ENCODE data around the gene CD274. TPM values are rescaled to one million over a fixed set of nuclear protein-coding genes. Genes with fewer than 3 reads are reported as not detected.

Gene CD274
- total RNA-seq, 1 experiment from 2014 or later: not detected

- no peak overlapping the region for H3K4me3 ChIP-seq (ENCODE audit: low read depth, low read length)
- intact Hi-C loops (cut with micrococcal nuclease; ENCODE audit: unreplicated experiment): no loop called here
- Mint-ChIP-seq H3K4me3 (ENCODE audit: unreplicated experiment) (no peak overlapping the region), H3K27ac (ENCODE audit: unreplicated experiment) (no peak overlapping the region), H3K9me3 (ENCODE audit: unreplicated experiment) (no peaks in the 10 kb centered on the region), H3K36me3 (ENCODE audit: insufficient read depth, unreplicated experiment) (no peaks in the 10 kb centered on the region), H3K4me1 (ENCODE audit: low read depth, unreplicated experiment) (no peaks in the 10 kb centered on the region), H3K27me3 (ENCODE audit: insufficient read depth, unreplicated experiment) (no peaks in the 10 kb centered on the region)
- no peaks in the 10 kb centered on the region for H3K27me3 ChIP-seq (replicated peaks; ENCODE audit: control insufficient read depth, insufficient read depth, low read length)
- POLR2A ChIA-PET: no interaction called here
- no peaks in the 10 kb centered on the region for H3K36me3 ChIP-seq (ENCODE audit: control insufficient read depth, insufficient read depth, low read length)
- CTCF ChIA-PET: interaction anchor here (0.6 kb wide), 1 partner anchor 13 kb away, joined by 3 read pairs; no protein-coding TSS in a partner anchor
- no peak for DNase-seq
- no peaks in the 10 kb centered on the region for H3K9me3 ChIP-seq
- TF ChIP-seq, protein P1, sequence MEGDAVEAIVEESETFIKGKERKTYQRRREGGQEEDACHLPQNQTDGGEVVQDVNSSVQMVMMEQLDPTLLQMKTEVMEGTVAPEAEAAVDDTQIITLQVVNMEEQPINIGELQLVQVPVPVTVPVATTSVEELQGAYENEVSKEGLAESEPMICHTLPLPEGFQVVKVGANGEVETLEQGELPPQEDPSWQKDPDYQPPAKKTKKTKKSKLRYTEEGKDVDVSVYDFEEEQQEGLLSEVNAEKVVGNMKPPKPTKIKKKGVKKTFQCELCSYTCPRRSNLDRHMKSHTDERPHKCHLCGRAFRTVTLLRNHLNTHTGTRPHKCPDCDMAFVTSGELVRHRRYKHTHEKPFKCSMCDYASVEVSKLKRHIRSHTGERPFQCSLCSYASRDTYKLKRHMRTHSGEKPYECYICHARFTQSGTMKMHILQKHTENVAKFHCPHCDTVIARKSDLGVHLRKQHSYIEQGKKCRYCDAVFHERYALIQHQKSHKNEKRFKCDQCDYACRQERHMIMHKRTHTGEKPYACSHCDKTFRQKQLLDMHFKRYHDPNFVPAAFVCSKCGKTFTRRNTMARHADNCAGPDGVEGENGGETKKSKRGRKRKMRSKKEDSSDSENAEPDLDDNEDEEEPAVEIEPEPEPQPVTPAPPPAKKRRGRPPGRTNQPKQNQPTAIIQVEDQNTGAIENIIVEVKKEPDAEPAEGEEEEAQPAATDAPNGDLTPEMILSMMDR (IDR thresholded peaks at IDR 0.05; ENCODE audit: insufficient read depth in 1 of 2, low read depth in 1 of 2, low read length in 1 of 2, severe bottlenecking in 1 of 2, unreplicated experiment in 1 of 2): no peak
- no peaks in the 10 kb centered on the region for H3K4me1 ChIP-seq
- BruUV-seq (replicated peaks): no TSS peak
Measured at GRCh38 chr9:5479994-5480694, 29.8 kb downstream of the CD274 start.

- TF ChIP-seq, protein P1 (IDR thresholded peaks at IDR 0.05; ENCODE audit: insufficient read depth in 1 of 2, low read depth in 1 of 2, low read length in 1 of 2, severe bottlenecking in 1 of 2, unreplicated experiment in 1 of 2): no peak
- Histone ChIP-seq H3K4me1 (no peaks in the 10 kb centered on the region), H3K9me3 (no peaks in the 10 kb centered on the region), H3K4me3 (ENCODE audit: low read depth, low read length) (no peak overlapping the region), H3K27me3 (replicated peaks; ENCODE audit: control insufficient read depth, insufficient read depth, low read length) (no peaks in the 10 kb centered on the region), H3K36me3 (ENCODE audit: control insufficient read depth, insufficient read depth, low read length) (no peaks in the 10 kb centered on the region)
- intact Hi-C loops (cut with micrococcal nuclease; ENCODE audit: unreplicated experiment): no loop called here
- no TSS peak for BruUV-seq (replicated peaks)
- Mint-ChIP-seq H3K9me3 (ENCODE audit: unreplicated experiment) (no peaks in the 10 kb centered on the region), H3K27ac (ENCODE audit: unreplicated experiment) (no peak overlapping the region), H3K4me1 (ENCODE audit: low read depth, unreplicated experiment) (no peaks in the 10 kb centered on the region), H3K27me3 (ENCODE audit: insufficient read depth, unreplicated experiment) (no peaks in the 10 kb centered on the region), H3K36me3 (ENCODE audit: insufficient read depth, unreplicated experiment) (no peaks in the 10 kb centered on the region), H3K4me3 (ENCODE audit: unreplicated experiment) (no peak overlapping the region)
- POLR2A ChIA-PET: no interaction called here
- CTCF ChIA-PET: no interaction called here
- no peak for DNase-seq
Measured at GRCh38 chr9:5480919-5481318, 30.6 kb downstream of the CD274 start.

- no peaks in the 10 kb centered on the region for H3K4me1 Mint-ChIP-seq (ENCODE audit: low read depth, unreplicated experiment)
- no peak overlapping the region for H3K27ac Mint-ChIP-seq (ENCODE audit: unreplicated experiment)
- DNase-seq: no peak
- H3K4me1 ChIP-seq: no peaks in the 10 kb centered on the region
- no peak overlapping the region for H3K4me3 ChIP-seq (ENCODE audit: low read depth, low read length)
- BruUV-seq (replicated peaks): no TSS peak
- H3K36me3 ChIP-seq (ENCODE audit: control insufficient read depth, insufficient read depth, low read length): no peaks in the 10 kb centered on the region
- H3K9me3 Mint-ChIP-seq (ENCODE audit: unreplicated experiment): no peaks in the 10 kb centered on the region
- H3K27me3 ChIP-seq (replicated peaks; ENCODE audit: control insufficient read depth, insufficient read depth, low read length): no peaks in the 10 kb centered on the region
- ChIA-PET CTCF (no interaction called here), POLR2A (no interaction called here)
- H3K27me3 Mint-ChIP-seq (ENCODE audit: insufficient read depth, unreplicated experiment): no peaks in the 10 kb centered on the region
- TF ChIP-seq, protein P1 (IDR thresholded peaks at IDR 0.05; ENCODE audit: insufficient read depth in 1 of 2, low read depth in 1 of 2, low read length in 1 of 2, severe bottlenecking in 1 of 2, unreplicated experiment in 1 of 2): no peak
- no peaks in the 10 kb centered on the region for H3K9me3 ChIP-seq
- no peaks in the 10 kb centered on the region for H3K36me3 Mint-ChIP-seq (ENCODE audit: insufficient read depth, unreplicated experiment)
- intact Hi-C loops (cut with micrococcal nuclease; ENCODE audit: unreplicated experiment): no loop called here
- H3K4me3 Mint-ChIP-seq (ENCODE audit: unreplicated experiment): no peak overlapping the region
Measured at GRCh38 chr9:5481322-5482040, 31.1 kb downstream of the CD274 start.

Data from Caco-2 (cell line).